K562 (cell line): ENCODE data around the gene LRIT1. TPM values are rescaled to one million over a fixed set of nuclear protein-coding genes. Genes with fewer than 3 reads are reported as not detected.

Experiments
- ARID1B ChIP-seq: fragments of 450-650 bp; IDR thresholded peaks from 2 replicates; pipeline ENCODE4 v1.6.1; 2016; ENCODE audit warnings: antibody characterized with exemption, mild to moderate bottlenecking, inconsistent platforms
- CBFA2T3 ChIP-seq: fragments of 450-650 bp; IDR thresholded peaks from 2 replicates; pipeline ENCODE4 v1.6.1; 2017
- CC2D1A ChIP-seq: fragments of 450-650 bp; IDR thresholded peaks from 2 replicates; pipeline ENCODE4 v1.6.1; 2017; ENCODE audit warnings: mild to moderate bottlenecking
- EP300 ChIP-seq: IDR thresholded peaks from 2 replicates; pipeline ENCODE4 v1.6.1; 2012; ENCODE audit warnings: low read length, improper control_type of control experiment
- ESRRA ChIP-seq: fragments of 450-650 bp; IDR thresholded peaks from 2 replicates; pipeline ENCODE4 v1.6.1; 2014; ENCODE audit warnings: low read depth, mild to moderate bottlenecking, moderate library complexity, borderline replicate concordance
- FUS ChIP-seq: fragments of 200-400 bp; formaldehyde crosslinking; optimal IDR thresholded peaks from 2 replicates; pipeline ENCODE3; 2017; ENCODE audit warnings: low read depth, low read length
- HNRNPL ChIP-seq: fragments of 200-400 bp; formaldehyde crosslinking; IDR thresholded peaks from 2 replicates; pipeline ENCODE4 v1.6.1; 2017; ENCODE audit warnings: low read depth, mild to moderate bottlenecking, low read length
- MAFK ChIP-seq: IDR thresholded peaks from 2 replicates; pipeline ENCODE4 v1.6.1; 2011; ENCODE audit warnings: low read length, improper control_type of control experiment
- NCOA1 ChIP-seq: fragments of 450-650 bp; IDR thresholded peaks from 2 replicates; pipeline ENCODE4 v1.6.1; 2016; ENCODE audit warnings: low read depth
- NCOA4 ChIP-seq: fragments of 450-650 bp; IDR thresholded peaks from 2 replicates; pipeline ENCODE4 v1.6.1; 2018; ENCODE audit warnings: mild to moderate bottlenecking; ENCODE audit not compliant: partially characterized antibody
- STAT5A ChIP-seq: IDR thresholded peaks from 2 replicates; pipeline ENCODE4 v1.6.1; 2012; ENCODE audit warnings: low read length, inconsistent platforms, borderline replicate concordance
- TCF3 ChIP-seq: sonication (generic); formaldehyde crosslinking; IDR thresholded peaks from 2 replicates; pipeline ENCODE4 v1.4.0; 2020; ENCODE audit warnings: mild to moderate bottlenecking, missing genetic modification reagents
- ZC3H8 ChIP-seq: fragments of 450-650 bp; IDR thresholded peaks from 2 replicates; pipeline ENCODE4 v1.6.1; 2017
- polyA plus RNA-seq, 8 experiments: library from polyadenylated mRNA; depleted of rRNA in 4 of 8; stranded (reverse) in 5 of 8; unstranded in 3 of 8; fragments of >200 nt; fragmentation: Nextera tagmentation in 2 of 8; fragmentation: Illumina TruSeq in 1 of 8; extraction: Ambion mirVana in 2 of 8; extraction: Trizol in 1 of 8; gene quantifications; 2 replicates each; pipeline versions ENCODE4 v1.2.1 to v1.2.3, GENCODE V29; 2011 to 2014; ENCODE audit warnings: inconsistent platforms in 1 of 8, missing spikeins in 1 of 8
- total RNA-seq, 7 experiments: library from RNA; depleted of rRNA in 6 of 7; stranded (reverse); fragments of >200 nt in 6 of 7; fragmentation: Illumina TruSeq in 2 of 7; extraction: Trizol in 2 of 7; gene quantifications; 2 replicates each; pipeline versions ENCODE4 v1.2.1 to v1.2.3, GENCODE V29; 2011 to 2021; ENCODE audit warnings: low replicate concordance in 1 of 7
- TF ChIP-seq, protein P1 (sequence below): fragments of 450-650 bp; formaldehyde crosslinking; IDR thresholded peaks from 2 replicates; pipeline ENCODE4 v1.4.0; 2020; ENCODE audit warnings: mild to moderate bottlenecking, moderate library complexity
- TF ChIP-seq, protein P2 (sequence below): IDR thresholded peaks from 2 replicates; pipeline ENCODE4 v1.6.1; 2014; ENCODE audit warnings: antibody characterized with exemption
- TF ChIP-seq, protein P3 (sequence below): fragments of 250-450 bp; sonication (Bioruptor Pico); IDR thresholded peaks from 2 replicates; pipeline ENCODE4 v1.8.0; 2021; ENCODE audit warnings: moderate library complexity, mild to moderate bottlenecking, inconsistent platforms
- TF ChIP-seq, protein P4 (sequence below): IDR thresholded peaks from 2 replicates; pipeline ENCODE4 v1.6.1; 2012; ENCODE audit warnings: low read depth, low read length, improper control_type of control experiment, borderline replicate concordance
- TF ChIP-seq, protein P5 (sequence below): fragments of 250-450 bp; sonication (Bioruptor Pico); IDR thresholded peaks from 2 replicates; pipeline ENCODE4 v1.5.0; 2021; ENCODE audit warnings: mild to moderate bottlenecking, borderline replicate concordance

LRIT1 gene
- total and polyA plus RNA-seq, 9 of the 15 experiments (the other 6 are each of a cell fraction or from before 2014, with no cell fraction given), result not detected

DNA sequence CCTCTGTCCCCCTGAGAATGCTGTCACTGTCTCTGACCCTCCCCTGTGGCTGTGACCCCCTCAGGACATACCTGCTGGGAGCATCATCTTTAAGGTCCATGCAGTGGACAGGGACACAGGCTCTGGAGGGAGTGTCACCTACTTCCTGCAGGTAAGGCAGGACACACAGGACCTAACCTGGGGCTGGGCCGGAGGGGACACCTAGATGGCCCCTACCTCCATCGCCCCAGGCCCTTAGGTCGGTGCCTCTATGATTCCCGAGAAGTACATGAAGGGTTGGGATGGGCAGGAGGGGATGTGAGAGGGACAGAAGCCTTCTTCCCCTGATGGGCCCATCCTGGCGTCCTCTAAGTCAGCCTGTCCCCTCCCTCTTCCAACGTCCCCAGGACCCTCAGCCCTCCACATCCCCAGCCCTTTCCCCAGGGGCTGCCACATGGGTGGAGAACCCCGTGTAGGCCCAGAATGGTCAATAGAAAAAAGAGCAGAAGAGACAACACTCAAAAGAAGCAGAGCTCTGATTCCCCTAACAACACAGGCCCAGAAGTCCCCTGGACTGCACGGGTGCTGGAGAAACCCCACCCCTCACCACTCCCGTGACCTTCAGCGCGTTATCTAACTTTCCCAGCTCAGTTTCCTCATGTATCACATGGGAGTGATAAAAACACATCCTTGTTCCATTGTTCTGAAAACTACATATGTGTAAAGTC, 40.7 kb downstream of the LRIT1 start (continued):
- TF ChIP-seq, protein P1, sequence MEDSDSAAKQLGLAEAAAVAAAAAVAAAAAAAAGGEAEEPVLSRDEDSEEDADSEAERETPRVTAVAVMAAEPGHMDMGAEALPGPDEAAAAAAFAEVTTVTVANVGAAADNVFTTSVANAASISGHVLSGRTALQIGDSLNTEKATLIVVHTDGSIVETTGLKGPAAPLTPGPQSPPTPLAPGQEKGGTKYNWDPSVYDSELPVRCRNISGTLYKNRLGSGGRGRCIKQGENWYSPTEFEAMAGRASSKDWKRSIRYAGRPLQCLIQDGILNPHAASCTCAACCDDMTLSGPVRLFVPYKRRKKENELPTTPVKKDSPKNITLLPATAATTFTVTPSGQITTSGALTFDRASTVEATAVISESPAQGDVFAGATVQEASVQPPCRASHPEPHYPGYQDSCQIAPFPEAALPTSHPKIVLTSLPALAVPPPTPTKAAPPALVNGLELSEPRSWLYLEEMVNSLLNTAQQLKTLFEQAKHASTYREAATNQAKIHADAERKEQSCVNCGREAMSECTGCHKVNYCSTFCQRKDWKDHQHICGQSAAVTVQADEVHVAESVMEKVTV (CRISPR knock-in tag), result no peak
- no peak for TF ChIP-seq STAT5A
- TF ChIP-seq CC2D1A, result no peak
- peak; percentile 69 for TF ChIP-seq CBFA2T3
- peak; percentile 81 for TF ChIP-seq ESRRA
- no peak for TF ChIP-seq HNRNPL
- peak; percentile 60; the same call in 1 of the 2 replicates for TF ChIP-seq TCF3
- TF ChIP-seq, protein P2, sequence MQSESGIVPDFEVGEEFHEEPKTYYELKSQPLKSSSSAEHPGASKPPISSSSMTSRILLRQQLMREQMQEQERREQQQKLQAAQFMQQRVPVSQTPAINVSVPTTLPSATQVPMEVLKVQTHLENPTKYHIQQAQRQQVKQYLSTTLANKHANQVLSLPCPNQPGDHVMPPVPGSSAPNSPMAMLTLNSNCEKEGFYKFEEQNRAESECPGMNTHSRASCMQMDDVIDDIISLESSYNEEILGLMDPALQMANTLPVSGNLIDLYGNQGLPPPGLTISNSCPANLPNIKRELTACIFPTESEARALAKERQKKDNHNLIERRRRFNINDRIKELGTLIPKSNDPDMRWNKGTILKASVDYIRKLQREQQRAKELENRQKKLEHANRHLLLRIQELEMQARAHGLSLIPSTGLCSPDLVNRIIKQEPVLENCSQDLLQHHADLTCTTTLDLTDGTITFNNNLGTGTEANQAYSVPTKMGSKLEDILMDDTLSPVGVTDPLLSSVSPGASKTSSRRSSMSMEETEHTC, result peak; percentile 67
- TF ChIP-seq ZC3H8, result no peak
- TF ChIP-seq, protein P3, sequence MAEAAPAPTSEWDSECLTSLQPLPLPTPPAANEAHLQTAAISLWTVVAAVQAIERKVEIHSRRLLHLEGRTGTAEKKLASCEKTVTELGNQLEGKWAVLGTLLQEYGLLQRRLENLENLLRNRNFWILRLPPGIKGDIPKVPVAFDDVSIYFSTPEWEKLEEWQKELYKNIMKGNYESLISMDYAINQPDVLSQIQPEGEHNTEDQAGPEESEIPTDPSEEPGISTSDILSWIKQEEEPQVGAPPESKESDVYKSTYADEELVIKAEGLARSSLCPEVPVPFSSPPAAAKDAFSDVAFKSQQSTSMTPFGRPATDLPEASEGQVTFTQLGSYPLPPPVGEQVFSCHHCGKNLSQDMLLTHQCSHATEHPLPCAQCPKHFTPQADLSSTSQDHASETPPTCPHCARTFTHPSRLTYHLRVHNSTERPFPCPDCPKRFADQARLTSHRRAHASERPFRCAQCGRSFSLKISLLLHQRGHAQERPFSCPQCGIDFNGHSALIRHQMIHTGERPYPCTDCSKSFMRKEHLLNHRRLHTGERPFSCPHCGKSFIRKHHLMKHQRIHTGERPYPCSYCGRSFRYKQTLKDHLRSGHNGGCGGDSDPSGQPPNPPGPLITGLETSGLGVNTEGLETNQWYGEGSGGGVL (CRISPR knock-in tag), result no peak
- no peak for TF ChIP-seq MAFK
- TF ChIP-seq EP300, result peak; percentile 34; the same call in 1 of the 2 replicates
- TF ChIP-seq, protein P4, sequence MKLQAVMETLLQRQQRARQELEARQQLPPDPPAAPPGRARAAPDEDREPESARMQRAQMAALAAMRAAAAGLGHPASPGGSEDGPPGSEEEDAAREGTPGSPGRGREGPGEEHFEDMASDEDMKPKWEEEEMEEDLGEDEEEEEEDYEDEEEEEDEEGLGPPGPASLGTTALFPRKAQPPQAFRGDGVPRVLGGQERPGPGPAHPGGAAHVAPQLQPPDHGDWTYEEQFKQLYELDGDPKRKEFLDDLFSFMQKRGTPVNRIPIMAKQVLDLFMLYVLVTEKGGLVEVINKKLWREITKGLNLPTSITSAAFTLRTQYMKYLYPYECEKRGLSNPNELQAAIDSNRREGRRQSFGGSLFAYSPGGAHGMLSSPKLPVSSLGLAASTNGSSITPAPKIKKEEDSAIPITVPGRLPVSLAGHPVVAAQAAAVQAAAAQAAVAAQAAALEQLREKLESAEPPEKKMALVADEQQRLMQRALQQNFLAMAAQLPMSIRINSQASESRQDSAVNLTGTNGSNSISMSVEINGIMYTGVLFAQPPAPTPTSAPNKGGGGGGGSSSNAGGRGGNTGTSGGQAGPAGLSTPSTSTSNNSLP, result no peak
- TF ChIP-seq ARID1B, result peak; percentile 64
- no peak for TF ChIP-seq FUS
- no peak for TF ChIP-seq NCOA4
- no peak for TF ChIP-seq NCOA1
- TF ChIP-seq, protein P5, sequence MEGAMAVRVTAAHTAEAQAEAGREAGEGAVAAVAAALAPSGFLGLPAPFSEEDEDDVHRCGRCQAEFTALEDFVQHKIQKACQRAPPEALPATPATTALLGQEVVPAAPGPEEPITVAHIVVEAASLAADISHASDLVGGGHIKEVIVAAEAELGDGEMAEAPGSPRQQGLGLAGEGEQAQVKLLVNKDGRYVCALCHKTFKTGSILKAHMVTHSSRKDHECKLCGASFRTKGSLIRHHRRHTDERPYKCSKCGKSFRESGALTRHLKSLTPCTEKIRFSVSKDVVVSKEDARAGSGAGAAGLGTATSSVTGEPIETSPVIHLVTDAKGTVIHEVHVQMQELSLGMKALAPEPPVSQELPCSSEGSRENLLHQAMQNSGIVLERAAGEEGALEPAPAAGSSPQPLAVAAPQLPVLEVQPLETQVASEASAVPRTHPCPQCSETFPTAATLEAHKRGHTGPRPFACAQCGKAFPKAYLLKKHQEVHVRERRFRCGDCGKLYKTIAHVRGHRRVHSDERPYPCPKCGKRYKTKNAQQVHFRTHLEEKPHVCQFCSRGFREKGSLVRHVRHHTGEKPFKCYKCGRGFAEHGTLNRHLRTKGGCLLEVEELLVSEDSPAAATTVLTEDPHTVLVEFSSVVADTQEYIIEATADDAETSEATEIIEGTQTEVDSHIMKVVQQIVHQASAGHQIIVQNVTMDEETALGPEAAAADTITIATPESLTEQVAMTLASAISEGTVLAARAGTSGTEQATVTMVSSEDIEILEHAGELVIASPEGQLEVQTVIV (CRISPR knock-in tag), result no peak
